ENCODE data around the gene RIMBP2.

The RIMBP2 gene

DNA sequence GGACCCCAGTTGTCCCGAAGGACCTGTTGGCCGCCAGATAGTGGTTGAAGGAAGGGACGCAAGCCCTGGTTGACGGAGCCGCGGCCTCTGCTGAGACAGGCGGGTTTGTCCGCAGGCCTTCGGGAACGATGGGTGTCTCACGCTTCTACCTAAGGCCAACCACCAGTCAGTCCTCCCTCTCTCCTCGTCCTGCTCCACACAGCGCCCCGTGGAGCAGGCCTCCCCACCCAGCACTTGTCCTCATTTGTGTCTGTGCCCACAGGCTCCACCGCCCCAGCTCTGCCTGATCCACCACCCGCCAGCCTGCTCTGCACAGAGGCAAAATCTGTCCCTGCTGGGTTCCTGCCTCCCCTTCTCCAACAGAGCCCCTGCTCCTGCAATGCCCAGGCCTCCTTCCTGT lies 41.0 kb downstream of the RIMBP2 start:
- DNase-seq = no peak

DNA sequence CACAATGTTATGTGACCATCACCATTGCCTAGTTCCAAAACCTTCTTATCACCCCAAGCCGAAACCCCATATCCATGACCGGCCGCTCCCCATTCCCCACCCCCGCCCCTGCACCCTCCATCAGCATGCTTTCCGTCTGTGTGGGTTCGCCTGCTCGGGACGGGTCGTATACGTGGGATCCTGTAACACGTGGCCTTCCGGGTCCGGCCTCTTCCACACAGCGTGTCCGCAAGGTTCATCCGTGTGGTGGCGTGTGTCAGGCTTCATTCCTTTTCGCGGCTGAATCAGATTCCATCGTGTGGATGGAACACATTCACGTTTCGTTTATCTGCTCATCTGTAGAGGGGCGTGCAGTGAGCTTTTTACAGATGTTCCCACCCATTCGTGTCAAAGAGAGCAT lies 41.4 kb downstream of the RIMBP2 start:
- DNase-seq = no peak

GRCh38 chr12:130673036-130673705 lies 42.9 kb downstream of the RIMBP2 start:
- no peak for DNase-seq

- no peak for DNase-seq
Observed at GRCh38 chr12:130672089-130672820, 43.8 kb downstream of the RIMBP2 start.

- DNase-seq = no peak
Observed at GRCh38 chr12:130671556-130671955, 44.5 kb downstream of the RIMBP2 start.

GRCh38 chr12:130669797-130670196 lies 46.3 kb downstream of the RIMBP2 start:
- DNase-seq = no peak

GRCh38 chr12:130669205-130669557 lies 46.9 kb downstream of the RIMBP2 start:
- no peak for DNase-seq

- no peak for DNase-seq
Observed at GRCh38 chr12:130668286-130669204, 47.6 kb downstream of the RIMBP2 start.

GRCh38 chr12:130667421-130667960 lies 48.6 kb downstream of the RIMBP2 start:
- no peak for DNase-seq

- no peak for DNase-seq
Observed at GRCh38 chr12:130666645-130667044, 49.5 kb downstream of the RIMBP2 start.

DNA sequence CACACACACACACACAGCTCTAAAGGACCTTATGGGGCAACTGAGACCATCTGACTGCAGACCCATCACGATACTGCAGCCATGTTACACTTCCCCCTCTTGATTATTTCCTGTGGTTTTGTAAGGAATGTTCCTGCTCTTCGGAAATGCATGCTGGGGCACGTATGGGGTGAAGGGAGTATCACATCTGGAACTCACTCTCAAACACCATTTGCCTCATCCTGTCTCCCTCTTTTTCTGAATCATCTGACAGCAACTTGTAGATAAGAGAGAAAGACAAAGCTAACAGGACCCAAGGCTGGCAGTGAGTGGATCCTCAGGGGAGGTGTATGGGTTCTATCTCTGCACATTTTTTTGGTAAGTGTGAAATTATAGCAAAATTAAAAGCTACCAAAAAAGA lies 50.3 kb downstream of the RIMBP2 start:
- DNase-seq = no peak

DNA sequence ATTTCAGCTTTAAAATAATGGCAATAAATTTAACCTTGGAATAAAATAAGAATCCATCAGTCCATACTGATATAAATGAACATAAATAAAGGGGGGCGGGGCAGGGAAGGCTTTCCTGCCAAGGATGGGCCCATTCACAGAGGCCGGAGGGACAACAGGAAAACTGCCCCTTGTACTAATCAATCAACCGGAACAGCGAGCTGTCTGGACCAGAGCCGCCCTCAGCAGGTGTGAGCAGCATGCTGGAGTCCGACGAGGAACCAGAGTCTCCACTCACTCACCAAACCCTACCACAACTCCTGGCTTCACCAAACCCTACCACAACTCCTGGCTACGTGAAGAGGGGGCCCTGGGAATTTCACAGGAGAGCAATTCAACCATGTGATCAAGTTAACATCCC lies 51.3 kb downstream of the RIMBP2 start:
- DNase-seq = no peak

DNA sequence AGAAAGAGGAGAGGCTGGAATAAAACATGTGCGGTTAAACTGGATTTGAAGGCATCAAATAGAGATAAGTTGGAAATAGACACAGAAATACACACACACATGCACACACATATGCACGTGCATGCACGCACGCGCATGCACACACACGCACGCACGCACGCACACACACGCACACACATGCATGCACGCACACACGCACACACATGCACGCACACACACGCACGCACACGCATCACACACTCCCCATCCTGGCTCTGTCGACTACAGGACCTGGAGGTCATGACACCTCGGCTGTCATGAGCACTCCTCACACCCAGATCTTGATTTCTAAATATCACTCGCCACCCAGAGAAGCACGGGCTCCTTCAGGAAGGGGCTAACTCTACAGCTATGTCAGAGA lies 51.8 kb downstream of the RIMBP2 start:
- DNase-seq = no peak

- no peak for DNase-seq
Observed at GRCh38 chr12:130663514-130663913, 52.6 kb downstream of the RIMBP2 start.

DNA sequence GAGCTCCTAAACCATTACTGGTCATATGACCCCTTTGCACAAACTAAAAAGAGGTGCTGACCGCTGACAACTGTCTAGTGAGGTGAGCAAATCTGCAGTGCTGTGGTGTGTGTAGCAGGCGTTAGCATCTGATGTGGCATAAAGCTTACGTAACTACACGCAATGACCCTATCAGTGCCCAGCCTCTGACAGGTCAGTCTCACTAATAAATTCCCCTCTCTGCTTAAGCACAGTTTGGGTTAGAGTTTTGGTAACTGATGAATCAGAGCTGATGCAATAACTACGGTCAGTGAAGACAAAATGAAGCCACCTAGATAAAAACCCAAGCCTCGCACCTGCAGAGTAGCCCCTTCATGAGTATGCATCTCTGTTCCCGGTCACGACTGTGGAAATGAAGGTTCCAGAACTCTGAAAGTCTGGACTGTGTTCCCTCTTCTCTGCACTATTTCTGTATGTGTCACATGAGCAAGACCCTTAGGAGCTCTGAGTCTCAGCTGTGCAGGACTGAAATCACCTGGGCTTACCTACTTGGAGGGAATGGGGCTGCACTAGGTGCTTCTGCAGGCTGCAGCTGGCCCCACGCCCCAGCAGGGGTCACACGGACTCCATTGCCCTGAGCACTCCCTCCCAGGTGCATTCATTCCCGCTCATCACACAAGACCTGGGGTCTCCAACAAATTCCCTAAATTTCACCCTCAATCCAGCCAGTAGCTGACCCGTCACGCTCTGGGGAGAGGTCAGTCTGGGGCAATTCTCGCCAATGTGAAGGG lies 54.4 kb downstream of the RIMBP2 start:
- DNase-seq = no peak

GRCh38 chr12:130661059-130661458 lies 55.0 kb downstream of the RIMBP2 start:
- DNase-seq = no peak

DNA sequence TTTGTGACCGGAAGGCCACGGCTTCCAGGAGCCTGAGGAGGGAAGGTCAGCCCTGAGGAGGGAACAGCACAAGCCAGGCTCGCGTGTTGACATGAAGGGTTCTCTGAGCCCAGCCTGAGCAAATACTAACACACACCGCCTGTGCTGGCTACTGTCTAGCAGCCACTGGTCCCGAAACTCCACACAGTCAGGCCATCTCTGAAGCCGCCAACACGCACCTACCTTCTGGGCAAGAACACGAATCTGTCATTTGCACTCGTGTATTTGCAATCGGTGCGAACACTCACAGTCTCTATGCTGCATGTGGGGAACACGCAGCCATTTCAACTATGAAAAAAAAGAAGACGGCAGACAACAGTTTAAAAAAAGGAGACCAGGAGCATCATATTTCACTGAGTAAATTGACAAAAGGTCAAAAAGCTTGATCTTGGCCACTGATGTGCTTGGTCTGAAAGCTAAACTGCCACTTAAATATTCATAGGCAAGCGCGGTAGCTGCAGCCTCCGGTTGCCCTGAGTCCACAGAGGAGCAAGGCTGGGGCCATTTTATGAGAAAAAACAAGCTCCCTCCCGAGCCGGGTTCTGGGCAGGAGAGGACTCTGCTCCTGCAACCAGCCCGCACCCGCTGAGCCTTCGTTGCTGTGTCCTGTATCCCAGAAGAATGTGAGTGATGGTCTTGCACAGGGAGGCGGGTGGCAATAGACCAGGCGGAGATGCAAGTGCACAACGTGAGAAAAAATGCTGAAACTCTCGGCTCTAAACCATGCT lies 57.8 kb downstream of the RIMBP2 start:
- no peak for DNase-seq

GRCh38 chr12:130656411-130656810 lies 59.7 kb downstream of the RIMBP2 start:
- no peak for DNase-seq

DNA sequence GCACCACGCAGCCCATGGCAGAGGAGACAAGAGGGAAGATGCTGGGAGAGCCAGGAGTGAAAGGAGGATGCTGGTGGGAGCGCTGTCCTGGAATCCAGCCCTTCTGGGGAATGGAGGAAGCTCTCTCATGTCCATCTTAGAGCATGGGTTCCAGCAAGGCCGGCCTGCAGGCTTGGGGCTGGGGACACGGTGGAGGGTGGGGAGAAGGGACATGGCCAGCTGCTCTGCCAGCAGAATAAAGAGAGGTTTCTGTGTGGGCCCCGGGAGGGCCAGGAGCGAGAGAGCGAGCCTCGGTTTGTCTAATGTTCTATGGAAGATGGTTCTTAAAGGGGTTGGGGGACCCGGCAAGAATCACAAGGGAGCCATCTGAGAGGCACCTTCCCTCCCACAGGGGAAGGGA lies 60.2 kb downstream of the RIMBP2 start:
- DNase-seq = no peak

- no peak for DNase-seq
Observed at GRCh38 chr12:130655010-130655409, 61.1 kb downstream of the RIMBP2 start.

DNA sequence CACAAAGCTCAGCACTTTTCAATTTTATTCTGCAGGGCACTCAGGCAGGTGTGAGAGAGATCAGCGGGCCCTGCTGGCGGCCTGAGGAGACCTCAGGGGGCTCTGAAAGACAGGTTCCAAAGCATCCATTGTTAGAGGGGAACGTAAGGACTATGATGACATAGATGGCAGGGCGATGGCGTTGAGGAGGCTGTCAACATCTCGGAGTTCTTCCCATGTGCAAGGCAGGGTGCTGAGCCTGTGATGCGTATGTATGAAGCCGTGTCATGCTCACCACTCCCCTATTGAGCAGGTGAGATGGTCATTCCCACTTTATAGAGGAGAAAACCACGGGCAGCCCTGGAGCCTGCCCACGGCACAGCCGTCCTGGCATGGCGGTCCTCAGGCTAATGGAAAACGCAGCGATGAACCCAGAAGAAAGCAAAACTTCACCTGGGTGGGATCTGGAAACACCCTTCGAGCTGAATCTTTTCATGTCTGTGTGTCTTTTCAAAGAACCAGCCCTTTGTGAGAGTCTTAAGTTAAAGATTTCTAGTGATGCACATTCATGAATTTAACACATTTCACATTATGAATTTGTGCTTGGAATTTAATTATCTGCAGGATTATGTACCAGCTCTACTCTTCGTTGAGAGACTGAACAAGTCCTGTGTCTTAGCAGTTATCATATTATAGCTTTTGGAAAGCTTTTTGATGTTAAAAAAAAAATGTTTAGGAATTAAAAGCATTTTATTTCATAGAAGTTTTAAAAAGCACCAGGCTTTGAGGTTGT lies 64.7 kb downstream of the RIMBP2 start:
- DNase-seq = no peak
